H9 (cell line): ENCODE measurements around the gene FAM13C. TPM values are rescaled to one million over a fixed set of nuclear protein-coding genes. Genes with fewer than 3 reads are reported as not detected.

Source experiments
- DNase-seq: peaks from one replicate; pipeline ENCODE4 v3.0.0-alpha.2; 2017
- H2AFZ ChIP-seq: one replicate; pipeline ENCODE4 v1.6.1; 2013; ENCODE audit warnings: mild to moderate bottlenecking, low read length, control low read depth, moderate library complexity
- H2AK5ac ChIP-seq: 2 replicates; pipeline ENCODE4 v1.6.1; 2013; ENCODE audit warnings: low read length, control low read depth, mixed read lengths; ENCODE audit not compliant: insufficient read length
- H2BK120ac ChIP-seq: one replicate; pipeline ENCODE4 v1.6.1; 2013; ENCODE audit warnings: low read depth, mild to moderate bottlenecking, low read length, control low read depth, inconsistent platforms; ENCODE audit not compliant: poor library complexity, severe bottlenecking
- H2BK12ac ChIP-seq: 2 replicates; pipeline ENCODE4 v1.6.1; 2013; ENCODE audit warnings: low read length, control low read depth, mixed read lengths, low read depth; ENCODE audit not compliant: insufficient read length
- H2BK15ac ChIP-seq: 2 replicates; pipeline ENCODE4 v1.6.1; 2013; ENCODE audit warnings: low read depth, low read length, control low read depth
- H2BK20ac ChIP-seq: one replicate; pipeline ENCODE4 v1.6.1; 2013; ENCODE audit warnings: low read depth, mild to moderate bottlenecking, low read length, control low read depth, inconsistent platforms; ENCODE audit not compliant: poor library complexity, severe bottlenecking
- H2BK5ac ChIP-seq: 2 replicates; pipeline ENCODE4 v1.6.1; 2013; ENCODE audit warnings: low read length, control low read depth, mixed read lengths; ENCODE audit not compliant: insufficient read length
- H3K14ac ChIP-seq: 2 replicates; pipeline ENCODE4 v1.6.1; 2013; ENCODE audit warnings: low read length, control low read depth; ENCODE audit not compliant: insufficient read depth
- H3K18ac ChIP-seq: 2 replicates; pipeline ENCODE4 v1.6.1; 2013; ENCODE audit warnings: low read depth, mild to moderate bottlenecking, mixed read lengths, low read length, control low read depth; ENCODE audit not compliant: insufficient read length
- H3K23ac ChIP-seq: 2 replicates; pipeline ENCODE4 v1.6.1; 2013; ENCODE audit warnings: low read length, control low read depth, mixed read lengths, low read depth; ENCODE audit not compliant: insufficient read length
- H3K23me2 ChIP-seq: 2 replicates; pipeline ENCODE4 v1.6.1; 2013; ENCODE audit warnings: low read depth, mild to moderate bottlenecking, mixed read lengths, low read length, control low read depth; ENCODE audit not compliant: insufficient read length, poor library complexity, severe bottlenecking
- H3K27ac ChIP-seq: 2 replicates; pipeline ENCODE4 v1.5.1; 2013; ENCODE audit warnings: low read length, control low read depth, mixed read lengths, low read depth; ENCODE audit not compliant: insufficient read length
- H3K27me3 ChIP-seq: 2 replicates; pipeline ENCODE4 v1.6.1; 2013; ENCODE audit warnings: low read length, control low read depth, inconsistent platforms; ENCODE audit not compliant: insufficient read depth
- H3K4ac ChIP-seq: 2 replicates; pipeline ENCODE4 v1.6.1; 2013; ENCODE audit warnings: low read depth, mild to moderate bottlenecking, control low read depth, inconsistent platforms, low read length, moderate library complexity
- H3K4me1 ChIP-seq: 2 replicates; pipeline ENCODE4 v1.6.1; 2013; ENCODE audit warnings: low read length, control low read depth, inconsistent platforms; ENCODE audit not compliant: insufficient read depth
- H3K4me2 ChIP-seq: 2 replicates; pipeline ENCODE4 v1.6.1; 2013; ENCODE audit warnings: low read length, control low read depth, mixed read lengths; ENCODE audit not compliant: insufficient read length, insufficient read depth
- H3K56ac ChIP-seq: 2 replicates; pipeline ENCODE4 v1.6.1; 2013; ENCODE audit warnings: low read depth, mild to moderate bottlenecking, mixed read lengths, low read length, control low read depth; ENCODE audit not compliant: insufficient read length
- H3K79me1 ChIP-seq: 2 replicates; pipeline ENCODE4 v1.6.1; 2013; ENCODE audit warnings: low read depth, mild to moderate bottlenecking, moderate library complexity, low read length, control low read depth, inconsistent platforms; ENCODE audit not compliant: insufficient read depth, poor library complexity, severe bottlenecking
- H3K79me2 ChIP-seq: 2 replicates; pipeline ENCODE4 v1.6.1; 2013; ENCODE audit warnings: low read length, control low read depth, inconsistent platforms; ENCODE audit not compliant: insufficient read depth
- H3K9ac ChIP-seq: 2 replicates; pipeline ENCODE4 v1.6.1; 2013; ENCODE audit warnings: low read length, control low read depth, mixed read lengths; ENCODE audit not compliant: insufficient read length; ENCODE audit errors: extremely low read depth
- H3K9me3 ChIP-seq: one replicate; pipeline ENCODE4 v1.6.1; 2013; ENCODE audit warnings: low read depth, low read length, inconsistent platforms; ENCODE audit not compliant: control insufficient read depth
- H3T11ph ChIP-seq: one replicate; pipeline ENCODE4 v1.6.1; 2013; ENCODE audit warnings: mild to moderate bottlenecking, low read length, control low read depth, inconsistent platforms
- H4K20me1 ChIP-seq: one replicate; pipeline ENCODE4 v1.6.1; 2013; ENCODE audit not compliant: control insufficient read depth, insufficient read length, insufficient read depth
- H4K5ac ChIP-seq: 2 replicates; pipeline ENCODE4 v1.6.1; 2013; ENCODE audit warnings: low read depth, mild to moderate bottlenecking, mixed read lengths, low read length, control low read depth; ENCODE audit not compliant: insufficient read length
- H4K8ac ChIP-seq: replicated peaks from 2 replicates; pipeline ENCODE4 v1.6.1; 2013; ENCODE audit warnings: low read length, control low read depth, mixed read lengths, low read depth; ENCODE audit not compliant: insufficient read length
- H4K91ac ChIP-seq: 2 replicates; pipeline ENCODE4 v1.6.1; 2013; ENCODE audit warnings: low read depth, mild to moderate bottlenecking, moderate library complexity, mixed read lengths, low read length, control low read depth; ENCODE audit not compliant: insufficient read length
- H3K27ac Mint-ChIP-seq, 3 experiments: 2 replicates in 2 of 3; 3 replicates in 1 of 3; pipeline ENCODE4 v1.8.0; 2020 to 2021; ENCODE audit warnings: mixed read lengths in 3 of 3, mild to moderate bottlenecking in 1 of 3, moderate library complexity in 1 of 3
- H3K27me3 Mint-ChIP-seq: 2 replicates; pipeline ENCODE4 v1.8.0; 2021; ENCODE audit warnings: low read depth, mild to moderate bottlenecking, moderate library complexity, mixed read lengths
- H3K36me3 Mint-ChIP-seq, 3 experiments: 2 replicates in 2 of 3; 3 replicates in 1 of 3; pipeline ENCODE4 v1.8.0; 2020 to 2021; ENCODE audit warnings: low read depth in 3 of 3, mixed read lengths in 3 of 3; ENCODE audit not compliant: insufficient read depth in 1 of 3
- H3K4me1 Mint-ChIP-seq, 2 experiments: 2 replicates each; pipeline ENCODE4 v1.8.0; 2020; ENCODE audit warnings: mixed read lengths in 2 of 2
- H3K4me3 Mint-ChIP-seq, 2 experiments: 2 replicates in 1 of 2; 3 replicates in 1 of 2; pipeline ENCODE4 v1.8.0; 2020 to 2021; ENCODE audit warnings: mild to moderate bottlenecking in 2 of 2, mixed read lengths in 2 of 2, moderate library complexity in 1 of 2
- H3K9me3 Mint-ChIP-seq, 2 experiments: 2 replicates in 1 of 2; 3 replicates in 1 of 2; pipeline ENCODE4 v1.8.0; 2020; ENCODE audit warnings: mild to moderate bottlenecking in 2 of 2, mixed read lengths in 2 of 2, moderate library complexity in 1 of 2
- WGBS: extraction: QIAGEN DNeasy Blood & Tissue Kit; methylation state at CpG from one replicate; pipeline ENCODE4 v1.1.7; 2013; ENCODE audit warnings: missing lambda C conversion rate, low lambda C conversion rate, mixed read lengths; ENCODE audit not compliant: insufficient read length; ENCODE audit errors: extremely low coverage; 5-methylcytosine and 5-hydroxymethylcytosine counted together
- total RNA-seq: library from RNA; stranded (reverse); gene quantifications from 2 replicates; pipeline ENCODE4 v1.2.1, GENCODE V29; 2021
- TF ChIP-seq, protein P1 (sequence below): fragments of 200-600 bp; sonication (generic); conservative IDR thresholded peaks from 3 replicates; pipeline ENCODE4 v1.8.0; 2021; ENCODE audit warnings: antibody characterized with exemption, mild to moderate bottlenecking

Gene FAM13C
- total RNA-seq, 1 experiment from 2014 or later = 0.31 TPM

DNA sequence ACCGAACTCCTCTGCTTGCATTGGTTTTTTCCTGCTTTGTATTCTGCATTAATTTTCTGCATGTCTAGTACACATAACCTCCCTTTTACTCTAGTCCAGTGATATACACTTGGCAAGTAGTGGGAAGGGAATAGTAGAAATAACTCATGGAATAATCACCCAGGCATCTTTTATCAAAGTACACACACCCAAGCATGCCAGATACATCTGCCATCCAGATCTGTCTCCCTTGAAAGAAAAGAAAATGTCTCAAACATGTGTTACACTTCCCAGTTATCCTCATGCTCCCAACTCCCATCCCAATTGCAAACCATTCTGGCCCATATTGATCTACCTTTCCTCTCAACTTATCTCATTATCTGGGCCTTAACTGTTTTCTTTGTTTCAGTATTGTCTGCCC, 106.9 kb downstream of the FAM13C start:
- no peak overlapping the region for H3K4me2 ChIP-seq
- H3K4me3 Mint-ChIP-seq = no peak overlapping the region
- no peak overlapping the region for H2BK15ac ChIP-seq
- no peak overlapping the region for H3K27ac ChIP-seq
- no peaks in the 10 kb centered on the region for H3K23me2 ChIP-seq
- H3K9me3 Mint-ChIP-seq = no peaks in the 10 kb centered on the region
- no peak overlapping the region for H3K9ac ChIP-seq
- H3K4me1 ChIP-seq = no peaks in the 10 kb centered on the region
- no peak overlapping the region for H2BK12ac ChIP-seq
- no peaks in the 10 kb centered on the region for H3K27me3 Mint-ChIP-seq
- no peaks in the 10 kb centered on the region for H3K27me3 ChIP-seq
- no peak overlapping the region for H4K5ac ChIP-seq
- TF ChIP-seq, protein P1, sequence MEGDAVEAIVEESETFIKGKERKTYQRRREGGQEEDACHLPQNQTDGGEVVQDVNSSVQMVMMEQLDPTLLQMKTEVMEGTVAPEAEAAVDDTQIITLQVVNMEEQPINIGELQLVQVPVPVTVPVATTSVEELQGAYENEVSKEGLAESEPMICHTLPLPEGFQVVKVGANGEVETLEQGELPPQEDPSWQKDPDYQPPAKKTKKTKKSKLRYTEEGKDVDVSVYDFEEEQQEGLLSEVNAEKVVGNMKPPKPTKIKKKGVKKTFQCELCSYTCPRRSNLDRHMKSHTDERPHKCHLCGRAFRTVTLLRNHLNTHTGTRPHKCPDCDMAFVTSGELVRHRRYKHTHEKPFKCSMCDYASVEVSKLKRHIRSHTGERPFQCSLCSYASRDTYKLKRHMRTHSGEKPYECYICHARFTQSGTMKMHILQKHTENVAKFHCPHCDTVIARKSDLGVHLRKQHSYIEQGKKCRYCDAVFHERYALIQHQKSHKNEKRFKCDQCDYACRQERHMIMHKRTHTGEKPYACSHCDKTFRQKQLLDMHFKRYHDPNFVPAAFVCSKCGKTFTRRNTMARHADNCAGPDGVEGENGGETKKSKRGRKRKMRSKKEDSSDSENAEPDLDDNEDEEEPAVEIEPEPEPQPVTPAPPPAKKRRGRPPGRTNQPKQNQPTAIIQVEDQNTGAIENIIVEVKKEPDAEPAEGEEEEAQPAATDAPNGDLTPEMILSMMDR = no peak
- no peaks in the 10 kb centered on the region for H3K4me1 Mint-ChIP-seq
- H3K56ac ChIP-seq = no peak overlapping the region
- H3K79me1 ChIP-seq = no peaks in the 10 kb centered on the region
- no peak overlapping the region for H2BK120ac ChIP-seq
- H4K8ac ChIP-seq = no peak overlapping the region
- no peaks in the 10 kb centered on the region for H3K9me3 ChIP-seq
- no peak overlapping the region for H2BK20ac ChIP-seq
- no peak overlapping the region for H3K27ac Mint-ChIP-seq
- H3K36me3 Mint-ChIP-seq = no peaks in the 10 kb centered on the region
- H2AK5ac ChIP-seq = no peak overlapping the region
- no peak overlapping the region for H2AFZ ChIP-seq
- no peak overlapping the region for H4K91ac ChIP-seq
- H3K18ac ChIP-seq = no peak overlapping the region
- no peak overlapping the region for H2BK5ac ChIP-seq
- no CpG with 5 or more reads among the region's 1 CpG for WGBS
- H4K20me1 ChIP-seq = no peaks in the 10 kb centered on the region
- no peak overlapping the region for H3K4ac ChIP-seq
- no peak overlapping the region for H3K14ac ChIP-seq
- no peak for DNase-seq
- no peak overlapping the region for H3K23ac ChIP-seq
- no peaks in the 10 kb centered on the region for H3K79me2 ChIP-seq
- H3T11ph ChIP-seq = no peak overlapping the region
